OCI-LY7 (cell line): ENCODE measurements around the gene DPPA5. TPM values are rescaled to one million over a fixed set of nuclear protein-coding genes. Genes with fewer than 3 reads are reported as not detected.

ENCODE experiments used
- BruUV-seq: library from RNA; stranded (reverse); fragments of 400-500 nt; replicated peaks from 2 replicates; lab custom pipeline; 2021; lab: Mats Ljungman, UMichigan
- CTCF ChIA-PET: fragments of 300-600 bp; sonication (Branson Sonifier 250); formaldehyde crosslinking; loops from one replicate; lab custom pipeline; 2022; ENCODE audit warnings: antibody characterized with exemption; ENCODE audit not compliant: unreplicated experiment; lab: Charles Lee
- POLR2A ChIA-PET: fragments of 300-600 bp; sonication (Branson Sonifier 250); formaldehyde crosslinking; loops from one replicate; lab custom pipeline; 2022; ENCODE audit warnings: antibody characterized with exemption; lab: Charles Lee
- DNase-seq: peaks from one replicate; pipeline ENCODE4 v3.0.0-alpha.2; 2015; ENCODE audit warnings: low spot score
- H2AFZ ChIP-seq: fragments of 200-600 bp; sonication (generic), shearing (Covaris generic); 2 replicates; pipeline ENCODE4 v1.6.1; 2014; ENCODE audit warnings: mild to moderate bottlenecking, antibody characterized with exemption, low read length, moderate library complexity
- H3K27ac ChIP-seq: fragments of 200-600 bp; sonication (generic); 2 replicates; pipeline ENCODE4 v1.5.1; 2014; ENCODE audit warnings: mixed run types, low read depth, mild to moderate bottlenecking, moderate library complexity, low read length, inconsistent platforms; ENCODE audit not compliant: poor library complexity, severe bottlenecking
- H3K36me3 ChIP-seq: fragments of 200-600 bp; sonication (generic); 2 replicates; pipeline ENCODE4 v1.6.1; 2014; ENCODE audit warnings: mild to moderate bottlenecking, antibody characterized with exemption, low read length, moderate library complexity, mixed read lengths; ENCODE audit not compliant: insufficient read depth
- H3K4me1 ChIP-seq: fragments of 200-600 bp; sonication (generic); 2 replicates; pipeline ENCODE4 v1.5.1; 2014; ENCODE audit warnings: mild to moderate bottlenecking, low read length; ENCODE audit not compliant: insufficient read depth, poor library complexity, severe bottlenecking
- H3K4me2 ChIP-seq: fragments of 200-600 bp; sonication (generic); 2 replicates; pipeline ENCODE4 v1.6.1; 2014; ENCODE audit warnings: mild to moderate bottlenecking, low read length
- H3K4me3 ChIP-seq: fragments of 200-600 bp; sonication (generic); 2 replicates; pipeline ENCODE4 v1.5.1; 2014; ENCODE audit warnings: mild to moderate bottlenecking, low read depth, low read length; ENCODE audit not compliant: poor library complexity, severe bottlenecking
- H3K79me2 ChIP-seq: fragments of 200-600 bp; sonication (generic); 2 replicates; pipeline ENCODE4 v1.6.1; 2016; ENCODE audit warnings: low read depth, mild to moderate bottlenecking, low read length, moderate library complexity, mixed read lengths; ENCODE audit not compliant: insufficient read depth
- H3K9me2 ChIP-seq: fragments of 200-600 bp; sonication (generic); 2 replicates; pipeline ENCODE4 v1.6.1; 2016; ENCODE audit warnings: mild to moderate bottlenecking, low read length, mixed read lengths; ENCODE audit not compliant: insufficient read depth
- H3K9me3 ChIP-seq: fragments of 200-600 bp; sonication (generic); 2 replicates; pipeline ENCODE4 v1.6.1; 2014; ENCODE audit warnings: mild to moderate bottlenecking, mixed run types, low read length, mixed read lengths
- H4K20me1 ChIP-seq: fragments of 200-600 bp; sonication (generic); 2 replicates; pipeline ENCODE4 v1.6.1; 2014; ENCODE audit warnings: mild to moderate bottlenecking, antibody characterized with exemption, low read length, moderate library complexity, mixed read lengths; ENCODE audit not compliant: insufficient read depth
- EZH2phosphoT487 ChIP-seq: fragments of 200-600 bp; sonication (generic); IDR thresholded peaks from 2 replicates; pipeline ENCODE4 v1.6.1; 2018; ENCODE audit warnings: low read depth, borderline replicate concordance, mild to moderate bottlenecking, mixed run types, antibody characterized with exemption, low read length, moderate library complexity, mixed read lengths
- intact Hi-C: fragments of 100-400 bp; cut with micrococcal nuclease; formaldehyde crosslinking; loops from one replicate; pipeline ENCODE4 v1.10.0; 2022; ENCODE audit not compliant: unreplicated experiment
- total RNA-seq, 2 experiments: library from RNA; depleted of rRNA in 1 of 2; stranded (reverse); fragments of >200 nt in 1 of 2; shearing (Covaris generic) in 1 of 2; gene quantifications; 2 replicates each; pipeline ENCODE4 v1.2.3, GENCODE V29; 2014 to 2022
- TF ChIP-seq, protein P1 (sequence below): fragments of 200-600 bp; sonication (generic); conservative IDR thresholded peaks from 2 replicates; pipeline ENCODE4 v1.5.1; 2014; ENCODE audit warnings: mild to moderate bottlenecking, antibody characterized with exemption, low read length, moderate library complexity, mixed read lengths

The DPPA5 gene
- total RNA-seq, 2 experiments from 2014 or later, result not detected

- Histone ChIP-seq H3K4me3 (no peak overlapping the region), H3K4me2 (no peak overlapping the region), H4K20me1 (no peaks in the 10 kb centered on the region), H3K4me1 (peaks cover 8% of the 10 kb centered on the region), H3K36me3 (no peaks in the 10 kb centered on the region), H2AFZ (no peak overlapping the region), H3K79me2 (no peaks in the 10 kb centered on the region), H3K27ac (no peak overlapping the region), H3K9me2 (no peaks in the 10 kb centered on the region), H3K9me3 (no peaks in the 10 kb centered on the region)
- POLR2A ChIA-PET, result no interaction called here
- no peak for DNase-seq
- no TSS peak for BruUV-seq
- TF ChIP-seq, protein P1, sequence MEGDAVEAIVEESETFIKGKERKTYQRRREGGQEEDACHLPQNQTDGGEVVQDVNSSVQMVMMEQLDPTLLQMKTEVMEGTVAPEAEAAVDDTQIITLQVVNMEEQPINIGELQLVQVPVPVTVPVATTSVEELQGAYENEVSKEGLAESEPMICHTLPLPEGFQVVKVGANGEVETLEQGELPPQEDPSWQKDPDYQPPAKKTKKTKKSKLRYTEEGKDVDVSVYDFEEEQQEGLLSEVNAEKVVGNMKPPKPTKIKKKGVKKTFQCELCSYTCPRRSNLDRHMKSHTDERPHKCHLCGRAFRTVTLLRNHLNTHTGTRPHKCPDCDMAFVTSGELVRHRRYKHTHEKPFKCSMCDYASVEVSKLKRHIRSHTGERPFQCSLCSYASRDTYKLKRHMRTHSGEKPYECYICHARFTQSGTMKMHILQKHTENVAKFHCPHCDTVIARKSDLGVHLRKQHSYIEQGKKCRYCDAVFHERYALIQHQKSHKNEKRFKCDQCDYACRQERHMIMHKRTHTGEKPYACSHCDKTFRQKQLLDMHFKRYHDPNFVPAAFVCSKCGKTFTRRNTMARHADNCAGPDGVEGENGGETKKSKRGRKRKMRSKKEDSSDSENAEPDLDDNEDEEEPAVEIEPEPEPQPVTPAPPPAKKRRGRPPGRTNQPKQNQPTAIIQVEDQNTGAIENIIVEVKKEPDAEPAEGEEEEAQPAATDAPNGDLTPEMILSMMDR, result no peak
- TF ChIP-seq EZH2phosphoT487, result no peak
- CTCF ChIA-PET, result no interaction called here
- intact Hi-C loops, result no loop called here
These were observed 11.9 kb downstream of the DPPA5 start for GRCh38 chr6:73342174-73342573.

DNA sequence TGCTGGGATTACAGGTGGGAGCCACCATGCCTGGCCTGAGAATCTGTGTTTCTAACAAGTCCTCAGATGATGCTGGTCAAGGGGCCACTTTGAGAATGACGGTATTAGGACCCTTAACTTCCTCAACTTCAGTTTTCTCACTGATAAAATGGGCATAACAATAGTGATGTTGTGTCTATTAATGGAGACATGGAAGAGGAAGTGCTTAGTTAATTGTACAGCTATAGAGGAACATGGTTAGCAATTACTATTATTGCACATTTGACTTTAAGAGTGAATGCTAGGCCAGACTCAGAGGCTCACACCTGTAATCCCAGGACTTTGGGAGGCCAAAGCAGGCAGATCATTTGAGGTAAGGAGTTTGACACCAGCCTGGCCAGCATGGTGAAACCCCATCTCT lies 12.7 kb downstream of the DPPA5 start:
- no TSS peak for BruUV-seq
- peak; percentile 4 for DNase-seq
- no peak for TF ChIP-seq EZH2phosphoT487
- TF ChIP-seq, protein P1, result no peak
- no peak overlapping the region for H3K4me3 ChIP-seq
- no peaks in the 10 kb centered on the region for H3K9me3 ChIP-seq
- no peaks in the 10 kb centered on the region for H3K9me2 ChIP-seq
- H3K4me1 ChIP-seq, result peaks cover 8% of the 10 kb centered on the region
- H3K79me2 ChIP-seq, result no peaks in the 10 kb centered on the region
- intact Hi-C loops, result no loop called here
- H4K20me1 ChIP-seq, result no peaks in the 10 kb centered on the region
- no peak overlapping the region for H3K27ac ChIP-seq
- no peak overlapping the region for H2AFZ ChIP-seq
- POLR2A ChIA-PET, result no interaction called here
- H3K4me2 ChIP-seq, result peak overlapping the region; percentile 30; the same call in 1 of the 2 replicates
- no peaks in the 10 kb centered on the region for H3K36me3 ChIP-seq
- CTCF ChIA-PET, result no interaction called here

DNA sequence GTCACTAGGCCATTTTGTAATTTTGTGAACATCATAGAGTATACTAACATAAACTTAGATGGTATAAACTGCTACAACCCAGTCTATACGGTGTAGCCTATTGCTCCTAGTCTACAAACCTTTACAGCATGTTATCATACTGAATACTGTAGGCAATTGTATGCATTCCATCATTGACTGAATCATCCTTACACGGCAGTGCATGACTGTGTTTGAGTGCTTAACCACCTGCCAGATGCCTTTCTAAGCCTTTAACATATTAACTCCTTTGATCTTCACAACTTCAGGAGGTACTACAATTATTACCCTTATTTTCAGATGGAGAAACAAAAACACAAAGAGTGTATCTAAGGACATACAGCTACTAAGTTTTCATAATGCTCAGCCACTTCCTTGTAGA lies 14.0 kb downstream of the DPPA5 start:
- H4K20me1 ChIP-seq, result no peaks in the 10 kb centered on the region
- H3K27ac ChIP-seq, result no peak overlapping the region
- peaks cover 8% of the 10 kb centered on the region for H3K4me1 ChIP-seq
- POLR2A ChIA-PET, result no interaction called here
- H3K9me2 ChIP-seq, result no peaks in the 10 kb centered on the region
- no peaks in the 10 kb centered on the region for H3K9me3 ChIP-seq
- no peak overlapping the region for H3K4me3 ChIP-seq
- no peaks in the 10 kb centered on the region for H3K79me2 ChIP-seq
- no peak overlapping the region for H3K4me2 ChIP-seq
- TF ChIP-seq, protein P1, result no peak
- no peak for TF ChIP-seq EZH2phosphoT487
- no peaks in the 10 kb centered on the region for H3K36me3 ChIP-seq
- no peak overlapping the region; the same call in 1 of the 2 replicates for H2AFZ ChIP-seq
- intact Hi-C loops, result no loop called here
- no TSS peak for BruUV-seq
- no peak for DNase-seq
- CTCF ChIA-PET, result no interaction called here
